Activated T-helper 9 cell treated with anti-CD3 and anti-CD28 coated beads, Interleukin-2, amount 50 U/mL, for 16 hours (primary cell): ENCODE results near the gene THADA.
"Not testable (repeated sequence)": the region's sequence is repeated elsewhere in the genome, so short reads cannot be mapped to it uniquely, and the experiment has no call there.

Source experiments
- DNase-seq: peaks from one replicate; pipeline ENCODE4 v3.0.0-alpha.2; 2020; ENCODE audit warnings: low read depth

THADA gene

DNA sequence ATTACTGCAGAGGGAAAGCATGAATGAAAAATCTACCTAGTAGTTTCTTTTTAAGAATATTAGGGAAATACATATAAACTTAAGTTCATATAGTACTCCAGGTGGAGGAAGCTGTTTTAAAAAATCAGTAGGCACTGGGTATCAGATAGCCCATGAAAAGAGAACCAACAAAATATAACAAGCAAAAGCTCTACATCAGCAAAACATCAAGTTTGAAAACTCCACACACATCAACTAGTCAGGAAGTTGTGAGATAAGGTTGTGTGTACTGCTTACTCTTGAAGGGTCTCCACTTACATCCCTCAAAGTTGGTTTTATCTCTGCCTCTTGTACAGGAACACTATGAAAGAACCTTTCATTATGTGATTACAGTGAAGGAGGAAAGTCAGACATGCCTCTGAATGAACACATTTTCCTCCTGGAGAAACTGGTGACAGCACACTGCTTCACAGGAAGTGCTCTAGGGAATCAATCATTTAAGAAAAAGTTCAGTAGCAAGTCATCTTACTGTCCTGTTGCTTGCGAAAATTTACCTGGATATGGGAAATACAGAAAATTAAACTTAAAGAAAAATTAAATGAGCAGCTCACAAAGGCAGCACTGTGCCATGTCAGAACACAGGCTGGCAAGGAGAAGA is 57.7 kb downstream of the THADA start:
- DNase-seq: no peak

DNA sequence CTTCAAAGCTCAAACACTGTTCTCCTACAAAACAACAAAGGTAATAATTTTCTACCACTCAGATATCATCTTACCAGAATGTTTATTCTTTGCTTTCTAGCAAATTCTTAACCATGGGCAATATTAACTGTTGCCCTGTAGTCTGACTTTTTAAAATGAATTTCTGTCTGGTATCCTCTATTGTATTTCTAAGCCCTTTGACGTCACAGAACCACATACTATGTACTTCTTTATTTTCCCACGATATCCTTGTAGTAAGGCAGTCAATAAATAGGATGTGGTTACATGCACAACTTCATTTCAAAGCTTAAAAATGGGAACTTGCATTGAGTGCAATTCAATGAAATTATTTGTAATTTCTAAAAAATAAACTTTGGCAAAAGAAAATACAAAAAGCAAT is 58.7 kb downstream of the THADA start:
- no peak for DNase-seq

- no peak for DNase-seq
These were observed 61.3 kb downstream of the THADA start for GRCh38 chr2:43534569-43534968.

- not testable (repeated sequence) for DNase-seq
These were observed 63.3 kb downstream of the THADA start for GRCh38 chr2:43532572-43532971.

GRCh38 chr2:43531251-43531650 is 64.6 kb downstream of the THADA start:
- no peak for DNase-seq

GRCh38 chr2:43526994-43527393 is 68.8 kb downstream of the THADA start:
- no peak for DNase-seq

GRCh38 chr2:43525506-43525905 is 70.3 kb downstream of the THADA start:
- DNase-seq: no peak

- no peak for DNase-seq
These were observed 71.5 kb downstream of the THADA start for GRCh38 chr2:43524177-43524965.

- no peak for DNase-seq
These were observed 73.7 kb downstream of the THADA start for GRCh38 chr2:43522177-43522576.

DNA sequence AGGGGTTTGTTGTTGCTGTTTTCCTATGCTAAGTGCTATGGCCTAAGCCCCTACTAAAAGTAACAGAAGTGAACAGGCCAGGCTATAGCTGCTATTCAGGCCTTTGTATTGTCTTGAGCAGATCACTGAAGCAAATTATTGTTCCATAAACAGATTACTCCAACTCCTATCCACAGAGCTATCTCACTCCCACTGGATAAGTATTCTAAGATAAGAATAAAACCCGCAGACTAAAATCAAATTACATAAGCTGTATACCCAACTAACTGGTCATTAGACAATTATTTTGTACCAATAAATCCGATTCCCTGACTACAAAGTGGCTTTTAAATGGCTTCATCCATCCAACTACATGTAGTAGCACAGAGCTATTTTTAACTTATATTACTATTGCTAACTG is 74.3 kb downstream of the THADA start:
- DNase-seq: no peak

- DNase-seq: no peak
These were observed 74.9 kb downstream of the THADA start for GRCh38 chr2:43520919-43521318.

DNA sequence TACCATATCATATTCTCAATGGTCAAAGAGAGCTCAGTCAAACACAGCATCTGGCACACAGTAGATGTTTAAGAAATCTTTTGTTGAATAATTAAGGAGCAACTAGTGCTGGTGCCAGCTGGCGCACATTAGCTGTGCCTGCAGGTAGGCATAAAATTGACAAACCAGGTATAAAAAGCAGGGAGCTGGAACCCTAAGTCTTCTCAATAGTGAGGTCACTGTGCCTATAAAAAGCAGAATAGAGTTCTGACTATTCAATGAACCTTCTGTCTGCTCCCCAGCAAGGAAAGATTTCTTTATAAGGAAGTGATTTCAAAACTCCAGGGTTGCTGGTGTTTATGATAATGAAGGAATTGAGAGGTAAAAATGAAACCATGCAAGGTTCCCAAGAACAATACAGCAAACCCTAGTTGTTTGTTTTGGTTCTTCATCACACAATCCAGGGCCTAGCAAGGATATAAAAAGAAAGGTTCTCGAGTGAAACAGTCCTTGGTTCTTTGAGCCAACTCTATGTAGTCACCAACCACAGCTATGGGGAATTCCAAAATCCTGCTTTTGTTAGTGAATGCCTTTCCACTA is 76.1 kb downstream of the THADA start:
- no peak for DNase-seq

GRCh38 chr2:43518718-43519117 is 77.1 kb downstream of the THADA start:
- DNase-seq: no peak

DNA sequence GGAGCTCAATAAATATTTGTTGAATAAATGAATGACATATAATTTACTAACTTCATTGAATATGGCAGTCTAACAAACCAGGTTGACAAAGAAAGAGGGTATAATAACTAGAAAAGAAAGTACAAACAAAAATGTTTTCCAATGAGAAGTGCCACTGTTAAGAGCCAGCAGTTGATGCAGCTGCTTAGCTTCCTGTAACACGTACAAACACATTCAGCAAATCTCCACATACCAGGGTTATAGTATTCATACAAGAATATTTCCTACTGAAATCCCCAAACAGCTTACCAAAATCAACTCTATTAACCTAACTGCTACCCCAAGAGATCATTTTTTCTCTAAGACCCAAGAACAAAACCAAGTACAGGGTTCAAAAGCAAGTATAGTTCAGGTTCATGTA is 77.7 kb downstream of the THADA start:
- DNase-seq: no peak

- no peak for DNase-seq
These were observed 79.9 kb downstream of the THADA start for GRCh38 chr2:43515807-43516497.

GRCh38 chr2:43515248-43515647 is 80.6 kb downstream of the THADA start:
- no peak for DNase-seq

DNA sequence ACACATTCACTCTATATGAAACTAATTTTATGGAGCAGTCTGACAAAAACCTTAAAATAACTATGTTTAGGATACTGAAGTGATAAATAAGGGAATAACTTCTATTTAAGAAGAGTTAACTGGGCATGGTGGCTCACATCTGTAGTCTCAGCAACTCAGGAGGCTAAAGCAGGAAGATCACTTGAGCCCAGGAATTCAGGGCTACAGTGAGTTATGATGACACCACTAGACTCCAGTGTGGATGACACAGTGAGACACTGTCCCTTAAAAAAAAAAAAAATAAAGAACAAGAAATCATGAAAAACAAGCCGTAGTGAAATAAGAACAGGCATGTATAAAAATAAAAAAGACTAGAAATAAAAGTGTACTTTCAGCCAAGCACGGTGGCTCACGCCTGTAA is 82.0 kb downstream of the THADA start:
- no peak for DNase-seq

DNA sequence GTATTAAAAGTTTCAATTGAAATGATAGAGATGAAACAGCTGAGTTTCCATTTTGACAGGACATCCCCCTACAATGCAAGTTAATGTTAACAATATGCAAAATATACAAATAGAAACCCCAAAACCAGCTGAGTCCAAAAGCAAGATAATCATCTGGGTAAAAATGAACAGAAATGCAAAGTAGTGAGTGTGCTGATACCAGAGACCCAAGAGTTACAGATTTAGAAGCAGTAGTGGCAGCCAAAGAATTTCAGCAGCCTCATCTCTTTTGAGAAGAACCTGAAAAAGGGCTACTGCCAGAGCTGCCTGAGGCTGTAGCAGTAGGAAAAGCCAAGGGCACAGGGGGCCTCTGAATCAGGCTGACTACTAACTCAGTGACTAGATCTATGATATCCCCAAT is 82.6 kb downstream of the THADA start:
- DNase-seq: no peak

DNA sequence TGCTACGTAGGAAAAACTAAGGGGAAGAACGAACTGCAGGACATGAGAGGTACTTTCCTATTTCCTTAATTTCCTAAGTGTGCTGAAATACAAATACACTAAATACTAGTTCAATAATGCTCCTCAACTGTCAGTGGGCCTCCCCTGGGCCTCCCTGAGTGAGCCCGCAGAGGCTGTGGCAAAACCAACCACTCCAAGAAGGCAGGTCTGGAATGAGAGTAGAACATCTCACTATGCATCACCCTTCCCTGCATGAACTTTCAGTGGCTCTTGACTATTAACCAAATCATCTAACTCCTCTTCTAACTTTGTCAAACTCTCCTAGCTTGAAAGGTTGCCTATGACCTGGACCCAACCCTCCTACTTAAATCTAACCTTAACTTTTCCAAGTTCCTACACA is 84.6 kb downstream of the THADA start:
- DNase-seq: no peak

DNA sequence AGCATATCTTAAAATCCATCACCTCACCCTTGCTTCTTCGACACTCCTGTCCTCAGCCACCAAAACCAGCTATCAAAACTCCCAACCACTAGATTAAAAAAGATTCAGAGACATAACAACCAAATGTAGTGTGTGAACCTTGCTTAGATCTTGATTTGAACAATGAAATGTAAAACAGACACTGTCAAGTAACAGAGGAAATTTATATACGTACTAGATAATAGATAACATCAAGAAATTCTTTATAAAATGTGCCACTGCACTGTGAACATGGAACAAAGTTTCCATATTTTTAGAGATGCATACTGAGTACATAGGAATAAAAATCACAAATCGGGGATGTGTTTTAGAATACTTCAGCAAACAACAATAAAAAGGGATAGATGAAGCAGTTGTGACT is 86.0 kb downstream of the THADA start:
- no peak for DNase-seq

GRCh38 chr2:43508209-43508608 is 87.6 kb downstream of the THADA start:
- no peak for DNase-seq

DNA sequence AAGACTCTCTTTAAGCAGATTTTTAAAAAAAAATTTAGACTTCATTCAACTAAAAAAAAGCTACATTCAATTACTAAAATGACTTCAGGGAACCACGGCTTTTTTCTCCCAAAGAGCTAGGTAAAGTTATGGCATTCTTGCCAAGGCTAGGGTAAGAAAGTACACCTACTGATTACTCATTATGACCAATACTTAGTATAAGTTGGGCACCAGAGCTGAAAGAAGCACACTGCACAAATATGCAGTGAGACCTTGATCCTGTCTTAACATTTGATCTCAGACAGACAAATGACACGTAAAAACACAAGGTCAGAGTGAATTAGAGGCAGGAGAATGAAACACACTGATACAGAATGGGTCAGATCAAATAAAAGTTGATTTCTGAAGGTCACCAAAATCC is 88.7 kb downstream of the THADA start:
- no peak for DNase-seq

- no peak for DNase-seq
These were observed 100.1 kb downstream of the THADA start for GRCh38 chr2:43495727-43496126.
